Activated CD4-positive, alpha-beta T cell treated with anti-CD3 and anti-CD28 coated beads, Interleukin-2, amount 10 ng/mL, durations not matched to agents 7 days and 5 days (primary cell): ENCODE results near the gene NOXA1. TPM values are rescaled to one million over a fixed set of nuclear protein-coding genes. Genes with fewer than 3 reads are reported as not detected.
A peak's percentile ranks its signal among the peaks of the same experiment; 100 is the strongest.
"Not testable (repeated sequence)": the region's sequence is repeated elsewhere in the genome, so short reads cannot be mapped to it uniquely, and the experiment has no call there.

Source experiments
- CTCF ChIA-PET: fragments of 350-600 bp; sonication (Branson Sonifier 250); formaldehyde crosslinking; loops from one replicate; lab custom pipeline; 2021; ENCODE audit warnings: antibody characterized with exemption; lab: Charles Lee
- POLR2A ChIA-PET: fragments of 350-600 bp; sonication (Branson Sonifier 250); formaldehyde crosslinking; loops from one replicate; lab custom pipeline; 2021; ENCODE audit warnings: antibody characterized with exemption; lab: Charles Lee
- DNase-seq: peaks from one replicate; pipeline ENCODE4 v3.0.0-alpha.2; 2020
- H3K27ac Mint-ChIP-seq: one replicate; pipeline ENCODE4 v1.8.0; 2021; ENCODE audit warnings: mild to moderate bottlenecking, moderate library complexity, mixed read lengths
- H3K27me3 Mint-ChIP-seq: one replicate; pipeline ENCODE4 v1.8.0; 2021; ENCODE audit warnings: mixed read lengths
- H3K36me3 Mint-ChIP-seq: one replicate; pipeline ENCODE4 v1.8.0; 2021; ENCODE audit warnings: low read depth, mixed read lengths
- H3K4me1 Mint-ChIP-seq: one replicate; pipeline ENCODE4 v1.8.0; 2021; ENCODE audit warnings: mixed read lengths
- H3K4me3 Mint-ChIP-seq: one replicate; pipeline ENCODE4 v1.8.0; 2021; ENCODE audit warnings: mild to moderate bottlenecking, moderate library complexity, mixed read lengths
- H3K9me3 Mint-ChIP-seq: one replicate; pipeline ENCODE4 v1.8.0; 2021; ENCODE audit warnings: mixed read lengths
- total RNA-seq, 2 experiments: library from RNA; stranded (reverse); gene quantifications; one replicate each; pipeline ENCODE4 v1.2.3, GENCODE V29; 2021

Gene NOXA1
- total RNA-seq, 2 experiments from 2014 or later: 0.46 to 1.1 TPM

DNA sequence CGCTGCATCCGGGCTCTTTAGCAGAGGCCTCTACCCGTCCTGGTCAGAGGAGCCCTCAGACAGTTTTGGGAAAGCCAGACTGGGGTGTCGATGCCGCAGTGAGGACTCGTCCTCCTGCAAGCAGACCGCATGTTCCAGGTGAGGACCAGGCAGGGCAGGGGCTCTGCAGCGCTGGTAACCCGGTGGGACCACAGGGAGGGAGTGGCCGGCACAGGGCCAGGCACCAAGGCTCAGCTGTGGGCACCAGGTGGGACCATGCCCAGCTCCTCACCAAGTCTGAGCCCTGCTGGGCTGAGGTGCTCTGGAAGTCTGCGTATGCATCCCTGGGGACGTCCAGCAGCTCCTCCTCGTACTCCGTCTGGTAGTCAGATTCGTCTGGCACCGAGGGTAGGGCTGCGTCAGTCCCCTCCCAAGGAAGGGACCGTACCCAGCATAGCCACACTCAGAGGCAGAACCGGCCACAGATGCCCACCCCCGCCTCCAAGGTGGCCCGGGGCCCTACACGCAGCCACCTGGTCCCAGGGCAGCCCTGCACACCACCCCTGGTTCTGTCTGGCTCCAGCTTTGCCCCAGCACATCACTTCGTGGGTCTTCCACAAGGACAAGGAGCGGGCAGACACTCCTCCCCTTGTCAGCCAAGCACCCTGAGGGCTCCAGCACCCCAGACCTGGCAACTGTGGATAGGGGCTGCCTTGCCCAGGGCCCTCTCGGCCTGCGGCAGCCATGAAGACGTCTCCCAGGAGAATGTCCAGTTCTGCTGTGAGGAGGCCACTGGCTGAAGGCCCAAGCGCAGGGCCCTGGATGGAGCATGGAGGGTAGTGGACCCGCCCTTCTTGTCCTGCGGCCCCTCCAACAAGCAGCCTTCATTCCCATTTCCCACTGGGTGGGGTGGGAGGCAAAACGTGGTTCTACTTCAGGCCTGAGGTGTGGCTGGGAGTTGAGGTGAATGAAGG is 37.4 kb downstream of the NOXA1 start:
- peaks cover 35% of the 10 kb centered on the region for H3K4me1 Mint-ChIP-seq
- H3K27me3 Mint-ChIP-seq: no peaks in the 10 kb centered on the region
- ChIA-PET CTCF (interaction anchor here (1.1 kb wide), 1 partner anchor 8 kb away, joined by 5 read pairs; no protein-coding TSS in a partner anchor), POLR2A (no interaction called here)
- no peak for DNase-seq
- H3K27ac Mint-ChIP-seq: peak overlapping the region; percentile 87
- no peaks in the 10 kb centered on the region for H3K9me3 Mint-ChIP-seq
- H3K4me3 Mint-ChIP-seq: peak overlapping the region; percentile 40
- H3K36me3 Mint-ChIP-seq: peaks cover 3% of the 10 kb centered on the region

DNA sequence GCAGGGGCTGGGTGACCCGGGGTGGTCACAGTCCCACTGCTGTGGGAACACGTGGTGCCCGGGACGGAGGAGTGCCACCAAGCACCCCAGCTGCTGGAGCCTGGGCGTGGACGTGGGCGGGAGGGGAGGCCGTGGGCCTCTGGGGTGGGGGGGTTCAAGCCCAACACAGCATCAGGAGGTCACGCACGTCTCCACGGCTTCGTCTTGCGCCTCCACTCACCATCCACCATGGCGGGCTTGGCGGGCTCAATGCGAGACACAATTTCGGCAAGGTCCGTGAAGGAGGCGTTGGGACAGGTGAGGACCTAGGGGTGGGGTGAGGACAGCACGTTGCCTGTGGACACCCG is 38.1 kb downstream of the NOXA1 start:
- POLR2A ChIA-PET: interaction anchor here (1.0 kb wide), 1 partner anchor 220 kb away, joined by 3 read pairs; the partner anchor contains the start of gene TUBB4B
- CTCF ChIA-PET: interaction anchor here (1.0 to 1.1 kb wide), 2 partner anchors 9 to 11 kb away, joined by 3 to 5 read pairs; no protein-coding TSS in a partner anchor
- Mint-ChIP-seq H3K9me3 (no peaks in the 10 kb centered on the region), H3K4me3 (peak overlapping the region; percentile 40), H3K27ac (peak overlapping the region; percentile 78), H3K27me3 (no peaks in the 10 kb centered on the region), H3K4me1 (peaks cover 28% of the 10 kb centered on the region), H3K36me3 (no peaks in the 10 kb centered on the region)
- no peak for DNase-seq

GRCh38 chr9:137461663-137462395 is 38.6 kb downstream of the NOXA1 start:
- Mint-ChIP-seq H3K4me3 (peak overlapping the region; percentile 66), H3K27me3 (no peaks in the 10 kb centered on the region), H3K36me3 (no peaks in the 10 kb centered on the region), H3K9me3 (no peaks in the 10 kb centered on the region), H3K4me1 (peaks cover 25% of the 10 kb centered on the region), H3K27ac (peak overlapping the region; percentile 91)
- peak; percentile 85 for DNase-seq
- CTCF ChIA-PET: interaction anchor here (0.6 to 1.1 kb wide), 6 partner anchors 9 to 130 kb away, joined by 3 to 5 read pairs (median 4); partner anchors contain the start of genes EXD3 and NOXA1
- POLR2A ChIA-PET: interaction anchor here (1.0 kb wide), 1 partner anchor 221 kb away, joined by 3 read pairs; the partner anchor contains the start of gene TUBB4B

- Mint-ChIP-seq H3K4me1 (peaks cover 24% of the 10 kb centered on the region), H3K27me3 (no peaks in the 10 kb centered on the region), H3K4me3 (no peak overlapping the region), H3K36me3 (no peaks in the 10 kb centered on the region), H3K9me3 (no peaks in the 10 kb centered on the region), H3K27ac (peak overlapping the region; percentile 91)
- POLR2A ChIA-PET: interaction anchor here (1.0 kb wide), 1 partner anchor 222 kb away, joined by 3 read pairs; the partner anchor contains the start of gene TUBB4B
- no peak for DNase-seq
- CTCF ChIA-PET: interaction anchor here (0.6 to 1.6 kb wide), 7 partner anchors 13 to 130 kb away, joined by 3 to 6 read pairs (median 4); partner anchors contain the start of genes EXD3 and NOXA1
These were observed 39.3 kb downstream of the NOXA1 start for GRCh38 chr9:137462396-137462985.

DNA sequence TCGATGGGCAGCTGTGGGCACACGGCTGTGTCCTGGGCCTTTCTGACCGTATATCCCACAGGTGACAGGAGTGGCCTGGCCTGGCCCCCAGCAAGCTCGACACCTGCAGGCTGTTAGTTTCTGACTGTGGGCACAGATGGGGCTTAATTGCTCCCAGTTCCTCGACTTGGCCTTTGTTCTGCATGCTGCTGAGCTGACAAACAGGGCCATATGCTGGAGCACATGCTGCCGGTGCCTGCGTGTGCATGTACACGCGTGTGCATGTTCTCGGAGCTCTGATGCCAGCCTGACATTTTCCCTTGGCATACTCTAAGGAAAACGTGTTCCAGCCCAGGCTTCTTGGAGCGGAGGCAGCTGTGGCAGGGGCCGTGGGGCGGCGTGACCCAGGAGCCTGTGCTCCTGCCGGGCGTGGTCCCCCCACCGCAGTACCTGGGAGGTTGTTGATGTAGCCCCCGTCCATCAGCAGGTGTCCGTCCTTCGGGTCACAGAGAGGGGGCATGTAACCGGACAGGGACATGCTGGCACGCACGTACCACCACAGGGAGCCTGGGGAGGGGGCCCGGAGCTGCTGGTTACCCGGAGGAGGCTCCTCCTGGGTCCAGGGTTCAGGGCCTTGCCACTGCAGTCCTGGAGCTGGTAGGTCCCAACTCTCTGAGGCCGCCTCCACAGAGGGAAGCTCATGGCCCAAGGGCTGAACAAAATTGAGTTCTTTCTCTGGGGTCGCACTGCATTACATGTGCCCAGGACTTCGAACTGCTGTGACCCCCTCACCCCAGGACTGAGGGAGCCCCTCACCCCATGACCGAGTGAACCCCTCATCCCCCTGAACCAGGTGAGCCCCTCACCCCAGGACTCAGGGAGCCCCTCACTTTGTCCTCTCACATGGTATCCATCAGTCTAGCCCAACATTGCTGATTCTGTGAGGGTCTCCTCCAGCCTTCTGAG is 40.1 kb downstream of the NOXA1 start:
- DNase-seq: no peak
- ChIA-PET POLR2A (no interaction called here), CTCF (interaction anchor here (1.4 to 1.6 kb wide), 2 partner anchors 28 to 40 kb away, joined by 5 to 6 read pairs; partner anchors contain the start of genes EXD3 and NOXA1)
- Mint-ChIP-seq H3K27me3 (no peaks in the 10 kb centered on the region), H3K4me3 (peak overlapping the region; percentile 25), H3K4me1 (peaks cover 24% of the 10 kb centered on the region), H3K36me3 (no peaks in the 10 kb centered on the region), H3K9me3 (no peaks in the 10 kb centered on the region), H3K27ac (peak overlapping the region; percentile 78)

DNA sequence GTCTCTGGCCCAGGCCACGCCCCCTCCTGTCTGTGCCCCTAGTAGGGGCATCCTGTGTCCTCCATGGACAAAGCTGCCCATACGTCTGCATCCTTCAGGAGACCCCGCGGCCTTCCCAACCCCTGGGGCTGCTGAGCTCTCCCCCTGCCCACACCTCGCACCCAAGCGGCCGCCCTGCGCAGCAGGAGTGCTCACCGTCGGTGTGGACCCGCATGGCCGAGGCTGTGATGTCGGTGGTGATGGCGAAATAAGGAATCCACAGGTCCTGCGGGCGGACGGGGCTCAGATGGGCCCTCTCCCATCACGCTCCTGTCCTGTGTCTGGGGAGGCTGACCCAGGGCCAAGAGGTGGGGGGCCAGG is 40.7 kb downstream of the NOXA1 start:
- POLR2A ChIA-PET: no interaction called here
- H3K27me3 Mint-ChIP-seq: peaks cover 2% of the 10 kb centered on the region
- peaks cover 24% of the 10 kb centered on the region for H3K4me1 Mint-ChIP-seq
- no peak overlapping the region for H3K27ac Mint-ChIP-seq
- H3K9me3 Mint-ChIP-seq: no peaks in the 10 kb centered on the region
- no peak overlapping the region for H3K4me3 Mint-ChIP-seq
- no peak for DNase-seq
- no peaks in the 10 kb centered on the region for H3K36me3 Mint-ChIP-seq
- CTCF ChIA-PET: interaction anchor here (1.4 to 1.6 kb wide), 2 partner anchors 27 to 41 kb away, joined by 5 to 6 read pairs; partner anchors contain the start of genes EXD3 and NOXA1

- no peak for DNase-seq
These were observed 41.3 kb downstream of the NOXA1 start for GRCh38 chr9:137464291-137464999.

GRCh38 chr9:137465000-137465719 is 42.0 kb downstream of the NOXA1 start:
- H3K27me3 Mint-ChIP-seq: peaks cover 9% of the 10 kb centered on the region
- ChIA-PET POLR2A (no interaction called here), CTCF (no interaction called here)
- H3K27ac Mint-ChIP-seq: no peak overlapping the region
- H3K36me3 Mint-ChIP-seq: no peaks in the 10 kb centered on the region
- no peak for DNase-seq
- peaks cover 21% of the 10 kb centered on the region for H3K4me1 Mint-ChIP-seq
- H3K4me3 Mint-ChIP-seq: no peak overlapping the region
- no peaks in the 10 kb centered on the region for H3K9me3 Mint-ChIP-seq

More at GRCh38 chr9:137464291-137464999, 41.3 kb downstream of the NOXA1 start:
- ChIA-PET POLR2A (no interaction called here), CTCF (no interaction called here)
- no peak overlapping the region for H3K27ac Mint-ChIP-seq
- no peaks in the 10 kb centered on the region for H3K9me3 Mint-ChIP-seq
- peaks cover 6% of the 10 kb centered on the region for H3K27me3 Mint-ChIP-seq
- no peaks in the 10 kb centered on the region for H3K36me3 Mint-ChIP-seq
- H3K4me3 Mint-ChIP-seq: no peak overlapping the region
- H3K4me1 Mint-ChIP-seq: peaks cover 24% of the 10 kb centered on the region

GRCh38 chr9:137465720-137466388 is 42.7 kb downstream of the NOXA1 start:
- ChIA-PET POLR2A (no interaction called here), CTCF (no interaction called here)
- H3K4me3 Mint-ChIP-seq: no peak overlapping the region
- H3K27me3 Mint-ChIP-seq: peaks cover 13% of the 10 kb centered on the region
- DNase-seq: no peak
- H3K9me3 Mint-ChIP-seq: no peaks in the 10 kb centered on the region
- H3K4me1 Mint-ChIP-seq: peaks cover 20% of the 10 kb centered on the region
- H3K36me3 Mint-ChIP-seq: no peaks in the 10 kb centered on the region
- no peak overlapping the region for H3K27ac Mint-ChIP-seq

DNA sequence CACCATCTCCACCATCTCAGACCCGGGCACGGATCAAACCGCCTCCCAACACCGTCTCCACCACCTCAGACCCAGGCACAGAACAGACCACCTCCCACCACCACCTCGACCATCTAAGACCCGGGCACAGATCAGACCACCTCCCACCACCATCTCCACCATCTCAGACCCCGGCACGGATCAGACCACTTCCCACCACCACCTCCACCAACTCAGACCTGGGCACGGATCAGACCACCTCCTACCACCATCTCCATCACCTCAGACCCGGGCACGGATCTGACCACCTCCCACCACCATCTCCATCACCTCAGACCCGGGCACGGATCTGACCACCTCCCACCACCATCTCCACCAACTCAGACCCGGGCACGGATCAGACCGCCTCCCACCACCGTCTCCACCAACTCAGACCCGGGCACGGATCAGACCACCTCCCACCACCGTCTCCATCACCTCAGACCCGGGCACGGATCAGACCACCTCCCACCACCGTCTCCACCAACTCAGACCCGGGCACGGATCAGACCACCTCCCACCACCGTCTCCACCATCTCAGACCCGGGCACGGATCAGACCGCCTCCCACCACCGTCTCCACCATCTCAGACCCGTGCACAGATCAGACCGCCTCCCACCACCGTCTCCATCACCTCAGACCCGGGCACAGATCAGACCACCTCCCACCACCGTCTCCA is 43.3 kb downstream of the NOXA1 start:
- H3K4me1 Mint-ChIP-seq: peaks cover 15% of the 10 kb centered on the region
- POLR2A ChIA-PET, CTCF ChIA-PET, DNase-seq, H3K36me3 Mint-ChIP-seq, H3K4me3 Mint-ChIP-seq, H3K9me3 Mint-ChIP-seq: not testable (repeated sequence)
- peaks cover 14% of the 10 kb centered on the region for H3K27me3 Mint-ChIP-seq
- peak overlapping the region; percentile 55 for H3K27ac Mint-ChIP-seq
